Fibroblast of lung (primary cell): ENCODE measurements around the gene INTS6L. TPM values are rescaled to one million over a fixed set of nuclear protein-coding genes. Genes with fewer than 3 reads are reported as not detected.

ENCODE experiments used
- DNase-seq, 2 donors: peaks; one replicate each; pipeline versions ENCODE4 v3.0.0 to v3.0.0-alpha.2; 2010; ENCODE audit warnings: low read depth in 2 of 2
- H2AFZ ChIP-seq: 2 replicates; pipeline ENCODE4 v1.5.1; 2012; ENCODE audit warnings: low read length, control low read depth, inconsistent platforms
- H3K27ac ChIP-seq: 2 replicates; pipeline ENCODE4 v1.5.1; 2011; ENCODE audit warnings: low read length, control low read depth; ENCODE audit not compliant: insufficient read depth
- H3K27me3 ChIP-seq: 2 replicates; pipeline ENCODE4 v1.5.1; 2011; ENCODE audit warnings: mild to moderate bottlenecking, low read length; ENCODE audit not compliant: control insufficient read depth, insufficient read depth
- H3K36me3 ChIP-seq: 2 replicates; pipeline ENCODE4 v1.5.1; 2011; ENCODE audit warnings: low read length; ENCODE audit not compliant: control insufficient read depth, insufficient read depth
- H3K4me1 ChIP-seq: 2 replicates; pipeline ENCODE4 v1.5.1; 2011; ENCODE audit warnings: low read length; ENCODE audit not compliant: control insufficient read depth, insufficient read depth; ENCODE audit errors: extremely low read depth
- H3K4me2 ChIP-seq: 2 replicates; pipeline ENCODE4 v1.5.1; 2011; ENCODE audit warnings: low read length, control low read depth; ENCODE audit not compliant: insufficient read depth; ENCODE audit errors: extremely low read depth
- H3K4me3 ChIP-seq, 4 experiments: fragments of 200-600 bp in 1 of 4; sonication (generic) in 1 of 4; replicated peaks in 1 of 4; 2 replicates each; pipeline ENCODE4 v1.5.1; 2011 to 2016; ENCODE audit warnings: low read length in 4 of 4, low read depth in 3 of 4, mild to moderate bottlenecking in 3 of 4, control low read depth in 2 of 4, inconsistent platforms in 1 of 4, mixed read lengths in 1 of 4; ENCODE audit not compliant: insufficient read depth in 1 of 4; ENCODE audit errors: control extremely low read depth in 1 of 4
- H3K79me2 ChIP-seq: 2 replicates; pipeline ENCODE4 v1.5.1; 2012; ENCODE audit warnings: mild to moderate bottlenecking, low read length, inconsistent platforms; ENCODE audit not compliant: control insufficient read depth, insufficient read depth
- H3K9ac ChIP-seq: 2 replicates; pipeline ENCODE4 v1.5.1; 2011; ENCODE audit warnings: mild to moderate bottlenecking, low read length, control low read depth; ENCODE audit not compliant: insufficient read depth
- H3K9me3 ChIP-seq: 2 replicates; pipeline ENCODE4 v1.5.1; 2012; ENCODE audit warnings: low read depth, low read length; ENCODE audit not compliant: control insufficient read depth, insufficient read depth
- H4K20me1 ChIP-seq: 2 replicates; pipeline ENCODE4 v1.5.1; 2011; ENCODE audit warnings: low read length; ENCODE audit not compliant: control insufficient read depth, insufficient read depth; ENCODE audit errors: extremely low read depth
- CTCF ChIP-seq, 2 donors: IDR thresholded peaks in 1 of 2; conservative IDR thresholded peaks in 1 of 2; 1 replicate in 1 of 2; 2 replicates in 1 of 2; pipeline ENCODE4 v1.5.1; 2011 to 2012; ENCODE audit warnings: low read length in 2 of 2, control low read depth in 1 of 2, inconsistent platforms in 1 of 2, low read depth in 1 of 2, mild to moderate bottlenecking in 1 of 2
- EZH2 ChIP-seq: IDR thresholded peaks from 2 replicates; pipeline ENCODE4 v1.5.1; 2012; ENCODE audit warnings: low read length, control low read depth, mild to moderate bottlenecking; ENCODE audit errors: missing control alignments
- polyA plus RNA-seq, 2 donors: library from polyadenylated mRNA; depleted of rRNA in 1 of 2; stranded (reverse) in 1 of 2; unstranded in 1 of 2; fragments of >200 nt; gene quantifications; 2 replicates each; pipeline ENCODE4 v1.2.1, GENCODE V29; 2011 to 2012; ENCODE audit warnings: missing spikeins in 1 of 2
- total RNA-seq: library from RNA; depleted of rRNA; stranded (reverse); fragments of >200 nt; gene quantifications from 2 replicates; pipeline ENCODE4 v1.2.1, GENCODE V29; 2014

Gene INTS6L
- total and polyA plus RNA-seq, 2 donors (not counting 1 experiment from before 2014, with no cell fraction given), result 5.1 to 5.7 TPM

- H3K27ac ChIP-seq, result no peak overlapping the region
Measured at GRCh38 chrX:135484641-135485289, 35.7 kb upstream of the INTS6L start.

GRCh38 chrX:135489542-135489941 lies 30.9 kb upstream of the INTS6L start:
- H3K9ac ChIP-seq, result no peak overlapping the region
- H3K36me3 ChIP-seq, result no peaks in the 10 kb centered on the region
- no peaks in the 10 kb centered on the region for H4K20me1 ChIP-seq
- no peaks in the 10 kb centered on the region for H3K79me2 ChIP-seq
- H3K4me1 ChIP-seq, result no peaks in the 10 kb centered on the region
- no peaks in the 10 kb centered on the region for H3K27me3 ChIP-seq
- no peak overlapping the region for H3K4me3 ChIP-seq
- no peak for TF ChIP-seq EZH2
- TF ChIP-seq CTCF (conservative IDR thresholded peaks at IDR 0.05 in 1 of 2, IDR thresholded peaks at IDR 0.05 in 1 of 2; ENCODE audit: low read depth in 1 of 2, low read length in 2 of 2), result no peak
- no peak overlapping the region for H3K27ac ChIP-seq
- H3K4me2 ChIP-seq, result no peak overlapping the region
- no peak for DNase-seq
- H3K9me3 ChIP-seq, result no peaks in the 10 kb centered on the region
- H2AFZ ChIP-seq, result no peak overlapping the region

More at GRCh38 chrX:135484641-135485289, 35.7 kb upstream of the INTS6L start:
- H3K79me2 ChIP-seq, result no peaks in the 10 kb centered on the region
- H3K4me3 ChIP-seq, result no peak overlapping the region
- TF ChIP-seq EZH2 (no peak), CTCF (conservative IDR thresholded peaks at IDR 0.05 in 1 of 2, IDR thresholded peaks at IDR 0.05 in 1 of 2; ENCODE audit: low read depth in 1 of 2, low read length in 2 of 2) (peak; percentile 55 to 56)
- no peak overlapping the region for H2AFZ ChIP-seq
- no peaks in the 10 kb centered on the region for H3K4me1 ChIP-seq
- peak; percentile 55 to 67 for DNase-seq
- no peak overlapping the region for H3K9ac ChIP-seq
- H3K9me3 ChIP-seq, result no peaks in the 10 kb centered on the region
- H3K4me2 ChIP-seq, result no peak overlapping the region
- no peaks in the 10 kb centered on the region for H4K20me1 ChIP-seq
- H3K27me3 ChIP-seq, result no peaks in the 10 kb centered on the region
- H3K36me3 ChIP-seq, result no peaks in the 10 kb centered on the region

GRCh38 chrX:135490979-135491514 lies 29.4 kb upstream of the INTS6L start:
- H3K9ac ChIP-seq, result no peak overlapping the region
- DNase-seq, result no peak
- H3K4me1 ChIP-seq, result no peaks in the 10 kb centered on the region
- no peaks in the 10 kb centered on the region for H3K36me3 ChIP-seq
- H2AFZ ChIP-seq, result no peak overlapping the region
- no peaks in the 10 kb centered on the region for H3K79me2 ChIP-seq
- no peak overlapping the region for H3K4me2 ChIP-seq
- H3K9me3 ChIP-seq, result no peaks in the 10 kb centered on the region
- TF ChIP-seq CTCF (conservative IDR thresholded peaks at IDR 0.05 in 1 of 2, IDR thresholded peaks at IDR 0.05 in 1 of 2; ENCODE audit: low read depth in 1 of 2, low read length in 2 of 2), result no peak
- TF ChIP-seq EZH2, result no peak
- no peaks in the 10 kb centered on the region for H4K20me1 ChIP-seq
- no peak overlapping the region for H3K27ac ChIP-seq
- H3K27me3 ChIP-seq, result no peaks in the 10 kb centered on the region
- no peak overlapping the region for H3K4me3 ChIP-seq
